ENCODE data around the gene ALG9.
"Not testable (repeated sequence)": the region's sequence is repeated elsewhere in the genome, so short reads cannot be mapped to it uniquely, and the experiment has no call there.

Gene ALG9

DNA sequence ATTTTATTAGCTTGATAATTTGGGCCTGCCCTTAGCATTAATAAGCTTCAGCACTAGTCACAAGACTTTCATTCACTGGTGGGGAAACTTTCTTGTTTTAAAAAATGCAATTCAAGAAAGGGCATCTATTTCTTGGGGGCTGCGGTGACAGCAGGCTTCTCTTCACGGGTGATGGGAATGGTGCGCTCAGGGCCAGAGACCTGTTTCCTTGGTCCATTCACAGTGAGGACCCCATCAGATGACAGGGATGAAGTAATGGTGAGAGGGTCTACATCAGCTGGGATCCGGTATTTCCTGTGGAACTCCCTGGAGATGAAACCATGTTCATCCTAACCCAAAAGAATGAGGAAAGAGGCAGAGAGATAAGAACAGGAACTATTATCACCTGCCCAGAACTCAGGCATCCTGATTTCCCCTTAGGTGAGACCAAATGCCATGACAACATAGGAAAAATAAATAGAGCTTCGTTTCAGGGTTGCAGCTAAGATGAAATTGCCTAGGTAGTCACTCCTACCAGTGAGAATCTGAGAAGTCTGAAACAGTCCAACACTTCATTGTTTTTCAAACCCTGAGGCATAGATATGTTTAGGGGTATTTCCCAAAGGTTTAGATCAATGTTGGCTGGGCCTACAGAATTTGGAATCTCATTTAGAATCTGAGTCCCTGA, 37.4 kb upstream of the ALG9 start:
- TF ChIP-seq, protein P1, sequence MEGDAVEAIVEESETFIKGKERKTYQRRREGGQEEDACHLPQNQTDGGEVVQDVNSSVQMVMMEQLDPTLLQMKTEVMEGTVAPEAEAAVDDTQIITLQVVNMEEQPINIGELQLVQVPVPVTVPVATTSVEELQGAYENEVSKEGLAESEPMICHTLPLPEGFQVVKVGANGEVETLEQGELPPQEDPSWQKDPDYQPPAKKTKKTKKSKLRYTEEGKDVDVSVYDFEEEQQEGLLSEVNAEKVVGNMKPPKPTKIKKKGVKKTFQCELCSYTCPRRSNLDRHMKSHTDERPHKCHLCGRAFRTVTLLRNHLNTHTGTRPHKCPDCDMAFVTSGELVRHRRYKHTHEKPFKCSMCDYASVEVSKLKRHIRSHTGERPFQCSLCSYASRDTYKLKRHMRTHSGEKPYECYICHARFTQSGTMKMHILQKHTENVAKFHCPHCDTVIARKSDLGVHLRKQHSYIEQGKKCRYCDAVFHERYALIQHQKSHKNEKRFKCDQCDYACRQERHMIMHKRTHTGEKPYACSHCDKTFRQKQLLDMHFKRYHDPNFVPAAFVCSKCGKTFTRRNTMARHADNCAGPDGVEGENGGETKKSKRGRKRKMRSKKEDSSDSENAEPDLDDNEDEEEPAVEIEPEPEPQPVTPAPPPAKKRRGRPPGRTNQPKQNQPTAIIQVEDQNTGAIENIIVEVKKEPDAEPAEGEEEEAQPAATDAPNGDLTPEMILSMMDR (IDR thresholded peaks at IDR 0.05; ENCODE audit: low read depth, low read length, missing control alignments) = no peak
- no peak for DNase-seq (ENCODE audit: low read depth)
- no peak overlapping the region for H3K4me3 ChIP-seq (ENCODE audit: low read depth, low read length)

- TF ChIP-seq, protein P1 (IDR thresholded peaks at IDR 0.05; ENCODE audit: low read depth, low read length, missing control alignments) = no peak
- DNase-seq (ENCODE audit: low read depth) = no peak
- H3K4me3 ChIP-seq (ENCODE audit: low read depth, low read length) = no peak overlapping the region
Measured at GRCh38 chr11:111906680-111907079, 35.3 kb upstream of the ALG9 start.

GRCh38 chr11:111905411-111905810, 34.0 kb upstream of the ALG9 start:
- DNase-seq (ENCODE audit: low read depth) = no peak
- TF ChIP-seq, protein P1 (IDR thresholded peaks at IDR 0.05; ENCODE audit: low read depth, low read length, missing control alignments) = no peak

DNA sequence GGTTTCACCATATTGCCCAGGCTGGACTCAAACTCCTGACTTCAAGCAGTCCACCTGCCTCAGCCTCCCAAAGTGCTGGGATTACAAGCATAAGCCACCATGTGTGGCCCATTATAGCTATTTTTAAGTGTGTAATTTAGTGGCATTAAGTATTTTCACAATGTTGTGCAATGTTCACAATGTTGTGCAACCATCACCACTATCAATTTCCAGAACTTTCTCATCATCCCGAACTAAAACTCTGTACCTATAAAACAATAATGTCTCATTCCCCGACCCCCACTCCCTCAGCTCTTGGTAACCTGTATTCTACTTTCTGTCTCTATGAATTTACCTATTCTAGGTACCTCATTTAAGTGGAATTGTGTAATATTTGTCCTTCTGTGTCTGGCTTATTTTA, 15.5 kb upstream of the ALG9 start:
- no peak overlapping the region for H3K4me3 ChIP-seq (ENCODE audit: low read depth, low read length)
- no peak for DNase-seq (ENCODE audit: low read depth)
- TF ChIP-seq, protein P1 (IDR thresholded peaks at IDR 0.05; ENCODE audit: low read depth, low read length, missing control alignments) = no peak

More at GRCh38 chr11:111905411-111905810, 34.0 kb upstream of the ALG9 start:
- no peak overlapping the region for H3K4me3 ChIP-seq (ENCODE audit: low read depth, low read length)

GRCh38 chr11:111886032-111886431, 14.7 kb upstream of the ALG9 start:
- TF ChIP-seq, protein P1 (IDR thresholded peaks at IDR 0.05; ENCODE audit: low read depth, low read length, missing control alignments) = no peak
- no peak overlapping the region for H3K4me3 ChIP-seq (ENCODE audit: low read depth, low read length)
- DNase-seq (ENCODE audit: low read depth) = no peak

- not testable (repeated sequence) for DNase-seq (ENCODE audit: low read depth); H3K4me3 ChIP-seq (ENCODE audit: low read depth, low read length)
Measured at GRCh38 chr11:111885053-111885452, 13.7 kb upstream of the ALG9 start.

DNA sequence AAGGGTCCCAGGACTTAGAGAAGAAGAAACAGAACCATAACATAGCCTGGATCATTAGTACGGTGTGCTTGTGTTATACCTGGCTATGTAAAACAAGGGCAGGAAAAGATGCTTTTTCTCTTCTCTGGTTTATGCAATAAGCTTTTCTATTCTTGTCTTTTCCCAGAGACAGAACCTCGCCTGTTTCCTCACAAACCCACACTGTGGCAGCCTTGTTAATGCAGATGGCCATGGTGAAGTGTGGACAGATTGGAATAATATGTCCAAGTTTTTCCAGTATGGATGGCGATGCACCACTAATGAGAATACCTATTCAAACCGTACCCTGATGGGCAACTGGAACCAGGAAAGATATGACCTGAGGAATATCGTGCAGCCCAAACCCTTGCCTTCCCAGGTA, 10.8 kb upstream of the ALG9 start:
- TF ChIP-seq, protein P1 (IDR thresholded peaks at IDR 0.05; ENCODE audit: low read depth, low read length, missing control alignments) = no peak
- DNase-seq (ENCODE audit: low read depth) = no peak
- H3K4me3 ChIP-seq (ENCODE audit: low read depth, low read length) = no peak overlapping the region
